AG09309 (cell line): ENCODE results near the gene NR5A2.

Experiments used
- DNase-seq: peaks from one replicate; pipeline ENCODE4 v3.0.0-alpha.2; 2010; ENCODE audit warnings: low read depth
- H3K4me3 ChIP-seq: 2 replicates; pipeline ENCODE4 v1.5.1; 2011; ENCODE audit warnings: mild to moderate bottlenecking, low read depth, low read length, moderate library complexity; ENCODE audit not compliant: control insufficient read depth
- TF ChIP-seq, protein P1 (sequence below): IDR thresholded peaks from 2 replicates; pipeline ENCODE4 v1.5.1; 2011; ENCODE audit warnings: mild to moderate bottlenecking, low read depth, low read length, inconsistent platforms; ENCODE audit not compliant: insufficient read depth, control insufficient read depth; ENCODE audit errors: missing control alignments

The NR5A2 gene

DNA sequence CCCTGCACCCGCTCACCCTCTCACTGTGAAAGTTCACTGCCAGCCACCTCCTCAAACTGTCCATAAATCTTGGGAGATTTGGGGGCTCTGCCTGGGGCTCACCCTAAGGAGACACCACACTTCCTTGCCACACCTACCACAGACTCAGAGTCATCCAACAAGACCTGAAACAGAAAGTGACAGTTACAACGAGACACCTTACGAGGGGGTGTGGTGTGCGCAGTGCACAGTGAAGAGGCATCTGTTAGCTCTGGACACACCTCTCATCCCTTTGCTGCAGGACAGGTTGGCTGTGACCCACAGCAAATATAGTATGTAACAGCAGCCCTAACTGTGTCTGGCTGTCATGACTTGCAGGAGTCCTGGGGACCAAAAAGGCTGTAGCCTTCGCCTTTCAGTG lies 190.2 kb downstream of the NR5A2 start:
- TF ChIP-seq, protein P1, sequence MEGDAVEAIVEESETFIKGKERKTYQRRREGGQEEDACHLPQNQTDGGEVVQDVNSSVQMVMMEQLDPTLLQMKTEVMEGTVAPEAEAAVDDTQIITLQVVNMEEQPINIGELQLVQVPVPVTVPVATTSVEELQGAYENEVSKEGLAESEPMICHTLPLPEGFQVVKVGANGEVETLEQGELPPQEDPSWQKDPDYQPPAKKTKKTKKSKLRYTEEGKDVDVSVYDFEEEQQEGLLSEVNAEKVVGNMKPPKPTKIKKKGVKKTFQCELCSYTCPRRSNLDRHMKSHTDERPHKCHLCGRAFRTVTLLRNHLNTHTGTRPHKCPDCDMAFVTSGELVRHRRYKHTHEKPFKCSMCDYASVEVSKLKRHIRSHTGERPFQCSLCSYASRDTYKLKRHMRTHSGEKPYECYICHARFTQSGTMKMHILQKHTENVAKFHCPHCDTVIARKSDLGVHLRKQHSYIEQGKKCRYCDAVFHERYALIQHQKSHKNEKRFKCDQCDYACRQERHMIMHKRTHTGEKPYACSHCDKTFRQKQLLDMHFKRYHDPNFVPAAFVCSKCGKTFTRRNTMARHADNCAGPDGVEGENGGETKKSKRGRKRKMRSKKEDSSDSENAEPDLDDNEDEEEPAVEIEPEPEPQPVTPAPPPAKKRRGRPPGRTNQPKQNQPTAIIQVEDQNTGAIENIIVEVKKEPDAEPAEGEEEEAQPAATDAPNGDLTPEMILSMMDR: no peak
- DNase-seq: no peak
- H3K4me3 ChIP-seq: no peak overlapping the region

GRCh38 chr1:200221614-200222282 lies 194.2 kb downstream of the NR5A2 start:
- DNase-seq: no peak
- TF ChIP-seq, protein P1: no peak
- H3K4me3 ChIP-seq: no peak overlapping the region

- no peak overlapping the region for H3K4me3 ChIP-seq
- TF ChIP-seq, protein P1: no peak
- no peak for DNase-seq
Measured at GRCh38 chr1:200223207-200223606, 195.7 kb downstream of the NR5A2 start.

DNA sequence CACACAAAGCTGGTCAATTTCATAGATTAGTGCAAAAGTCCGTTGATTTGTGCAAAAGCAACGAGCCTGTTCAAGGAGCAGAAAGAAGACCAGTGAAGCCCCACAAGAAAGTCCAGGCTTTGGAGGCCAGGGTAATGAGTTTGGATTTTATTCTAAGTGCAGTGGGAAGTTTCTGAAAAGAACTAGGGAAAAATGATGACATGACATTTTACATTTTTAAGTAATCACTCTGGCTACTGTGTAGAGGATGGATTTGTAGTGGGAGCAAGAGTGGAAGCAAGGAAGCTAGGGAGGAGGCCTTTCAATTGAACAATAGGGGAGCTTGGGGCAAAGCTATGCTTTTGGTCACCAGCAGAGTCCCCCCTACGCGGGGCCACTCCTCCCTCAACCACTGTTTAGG lies 196.1 kb downstream of the NR5A2 start:
- DNase-seq: no peak
- no peak overlapping the region for H3K4me3 ChIP-seq
- TF ChIP-seq, protein P1: no peak

DNA sequence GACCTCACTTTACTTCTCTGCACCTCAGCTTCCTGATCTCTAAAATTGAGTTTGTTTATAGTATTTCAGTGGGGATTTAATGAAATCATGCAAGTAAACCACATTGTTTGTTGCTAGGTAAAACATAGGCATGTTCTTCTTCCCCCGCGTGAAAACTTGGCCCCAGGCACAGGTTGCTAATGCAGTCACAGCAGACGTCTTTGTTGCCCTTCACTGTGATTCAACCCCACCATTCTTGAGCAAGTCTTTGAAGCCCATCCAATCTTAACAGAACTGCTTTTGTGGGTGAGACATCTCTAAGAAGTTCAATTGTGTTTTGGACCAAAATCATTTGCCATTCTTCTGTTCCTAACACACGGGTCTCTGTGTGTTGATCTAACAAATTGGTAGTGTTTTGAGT lies 196.8 kb downstream of the NR5A2 start:
- no peak overlapping the region for H3K4me3 ChIP-seq
- peak; percentile 72 for DNase-seq
- TF ChIP-seq, protein P1: no peak

DNA sequence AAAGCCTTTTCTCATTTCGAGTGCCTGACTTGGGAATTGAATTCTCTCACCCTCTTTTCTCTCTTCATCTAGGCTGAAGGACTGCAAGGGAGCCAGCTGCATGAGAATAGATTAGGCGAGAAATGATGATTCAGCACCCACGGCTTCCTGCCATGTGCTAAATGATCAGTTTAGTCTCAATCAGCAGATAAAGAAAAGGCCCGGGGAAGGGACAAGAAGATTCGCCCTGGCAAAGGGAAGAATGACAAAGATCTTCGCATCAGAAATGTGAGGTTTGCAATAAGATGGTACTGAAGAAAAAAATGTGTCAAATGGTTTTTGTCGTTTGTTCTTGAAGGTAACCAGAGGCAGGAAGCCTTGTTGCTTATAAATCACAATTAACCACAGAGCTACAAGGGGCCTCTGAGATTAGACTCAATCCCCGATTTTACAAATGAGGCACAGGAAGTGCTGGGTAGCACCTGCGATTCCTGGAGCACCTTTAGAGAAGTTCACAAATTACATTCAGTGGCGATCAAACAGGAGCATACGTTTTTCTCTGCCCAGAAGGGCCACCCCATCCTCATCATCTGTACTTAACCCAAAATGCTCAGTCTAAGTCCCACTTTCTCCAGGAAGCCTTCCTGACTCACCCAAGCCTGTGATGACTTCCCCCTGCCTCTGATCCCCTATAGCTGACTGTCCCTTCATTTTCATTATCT lies 198.9 kb downstream of the NR5A2 start:
- H3K4me3 ChIP-seq: no peak overlapping the region
- TF ChIP-seq, protein P1: no peak
- no peak for DNase-seq

DNA sequence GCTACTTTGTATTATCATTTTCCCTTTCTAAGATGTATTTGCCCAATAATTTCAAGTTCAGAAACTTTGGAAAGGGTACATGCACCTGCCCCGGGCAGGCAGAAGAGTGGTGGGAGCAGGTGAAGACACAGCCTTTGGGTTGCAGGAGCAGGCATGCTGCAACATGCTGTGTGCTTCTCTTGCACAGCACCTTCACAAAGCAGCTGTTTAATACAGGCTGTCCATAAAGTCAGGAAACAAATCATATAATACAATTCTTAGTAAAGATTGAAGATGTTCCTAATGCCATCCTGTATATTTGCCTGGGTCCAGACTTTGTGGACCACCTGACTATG lies 199.4 kb downstream of the NR5A2 start:
- TF ChIP-seq, protein P1: no peak
- no peak overlapping the region for H3K4me3 ChIP-seq
- DNase-seq: no peak
